Metanephros (tissue), 1 donor: Measurements from ENCODE around the gene MANEA. TPM values are rescaled to one million over a fixed set of nuclear protein-coding genes. Genes with fewer than 3 reads are reported as not detected.

Experiments used
- total RNA-seq: library from RNA; depleted of rRNA; stranded (reverse); fragments of >200 nt; gene quantifications from one replicate; pipeline ENCODE4 v1.2.3, GENCODE V29; 2014

The MANEA gene, protein sequence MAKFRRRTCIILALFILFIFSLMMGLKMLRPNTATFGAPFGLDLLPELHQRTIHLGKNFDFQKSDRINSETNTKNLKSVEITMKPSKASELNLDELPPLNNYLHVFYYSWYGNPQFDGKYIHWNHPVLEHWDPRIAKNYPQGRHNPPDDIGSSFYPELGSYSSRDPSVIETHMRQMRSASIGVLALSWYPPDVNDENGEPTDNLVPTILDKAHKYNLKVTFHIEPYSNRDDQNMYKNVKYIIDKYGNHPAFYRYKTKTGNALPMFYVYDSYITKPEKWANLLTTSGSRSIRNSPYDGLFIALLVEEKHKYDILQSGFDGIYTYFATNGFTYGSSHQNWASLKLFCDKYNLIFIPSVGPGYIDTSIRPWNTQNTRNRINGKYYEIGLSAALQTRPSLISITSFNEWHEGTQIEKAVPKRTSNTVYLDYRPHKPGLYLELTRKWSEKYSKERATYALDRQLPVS
- total RNA-seq = 14.1 TPM

DNA sequence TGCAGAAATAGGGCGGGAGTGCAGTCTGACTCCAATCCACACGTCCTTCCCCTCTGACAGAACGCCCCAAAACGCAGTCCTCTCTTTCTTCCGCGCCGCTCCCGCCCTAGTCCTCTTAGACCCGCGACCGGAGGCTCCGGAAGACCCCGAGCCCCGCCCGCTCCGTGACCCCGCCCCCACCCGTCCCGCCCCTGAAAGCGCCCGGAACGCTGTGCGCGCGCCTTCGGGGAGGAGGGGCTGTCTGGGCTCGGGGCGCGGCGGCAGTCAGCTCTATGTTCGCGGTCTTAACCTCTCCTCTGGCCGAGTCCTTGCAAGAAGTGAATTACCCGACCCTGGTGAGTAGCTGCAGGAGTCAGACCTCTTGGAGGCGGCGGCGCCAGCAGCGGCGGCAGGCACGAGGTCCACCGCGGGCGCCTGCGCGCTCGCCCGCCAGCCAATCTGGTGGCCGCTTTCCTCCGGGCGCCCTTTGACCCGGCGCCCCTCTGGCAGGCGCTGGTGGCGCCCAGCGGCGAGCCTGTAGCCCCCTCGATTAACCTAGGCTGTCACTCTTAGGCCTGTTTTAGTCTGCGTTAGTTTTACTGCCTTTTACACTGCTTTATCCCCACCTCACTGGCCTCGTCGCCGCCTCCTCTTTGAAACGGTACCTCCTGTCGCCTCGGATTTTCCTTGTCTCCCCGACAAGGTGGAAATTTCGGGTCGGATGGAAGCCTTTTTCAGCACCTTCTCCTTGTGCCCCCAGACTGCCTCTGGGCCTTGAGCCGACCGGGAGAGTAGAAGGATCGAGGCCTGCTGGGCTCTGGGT lies at the start of gene MANEA:
Gene MANEA (plus strand): TSS at position 232 of the 802 bp plus-strand sequence. CDS start 8,905 bp downstream, outside the sequence.

